K562 (cell line): Measurements from ENCODE around the gene UNC80.

Experiments
- EZH2 ChIP-seq: IDR thresholded peaks from 2 replicates; pipeline ENCODE4 v1.6.1; 2012; ENCODE audit warnings: low read depth, mild to moderate bottlenecking, inconsistent platforms, low read length, borderline replicate concordance
- FOXK1 ChIP-seq: sonication (generic); formaldehyde crosslinking; IDR thresholded peaks from 2 replicates; pipeline ENCODE4 v1.8.0; 2022; ENCODE audit warnings: missing genetic modification reagents, mild to moderate bottlenecking, borderline replicate concordance
- NFRKB ChIP-seq: fragments of 450-650 bp; IDR thresholded peaks from 2 replicates; pipeline ENCODE4 v1.6.1; 2016; ENCODE audit warnings: low read depth
- POLR2A ChIP-seq: fragments of 450-650 bp; conservative IDR thresholded peaks from 2 replicates; pipeline ENCODE4 v1.6.1; 2016
- SREBF2 ChIP-seq: sonication (generic); formaldehyde crosslinking; IDR thresholded peaks from 2 replicates; pipeline ENCODE4 v1.4.0; 2020; ENCODE audit warnings: mild to moderate bottlenecking, missing genetic modification reagents
- ZNF263 ChIP-seq: sonication (generic); formaldehyde crosslinking; IDR thresholded peaks from 2 replicates; pipeline ENCODE4 v1.8.0; 2022; ENCODE audit warnings: mild to moderate bottlenecking, missing genetic modification reagents, borderline replicate concordance

GRCh38 chr2:210034087-210034683 is 262.6 kb downstream of the UNC80 start:
- TF ChIP-seq POLR2A, result no peak; the same call in 1 of the 2 replicates
- TF ChIP-seq EZH2, result no peak
- no peak for TF ChIP-seq SREBF2 (CRISPR knock-in tag)
- no peak for TF ChIP-seq NFRKB
- no peak for TF ChIP-seq FOXK1 (CRISPR knock-in tag)
- no peak for TF ChIP-seq ZNF263 (CRISPR knock-in tag)
